Activated T-cell treated with anti-CD3 and anti-CD28 coated beads, Interleukin-2, amount 50 U/mL, for 48 hours (primary cell): ENCODE results near the gene NCKAP1.

ENCODE experiments used
- DNase-seq, 2 experiments: peaks; one replicate each; pipeline ENCODE4 v3.0.0-alpha.2; 2020

NCKAP1 gene

GRCh38 chr2:182949572-182950189 is 88.6 kb downstream of the NCKAP1 start:
- DNase-seq = no peak

DNA sequence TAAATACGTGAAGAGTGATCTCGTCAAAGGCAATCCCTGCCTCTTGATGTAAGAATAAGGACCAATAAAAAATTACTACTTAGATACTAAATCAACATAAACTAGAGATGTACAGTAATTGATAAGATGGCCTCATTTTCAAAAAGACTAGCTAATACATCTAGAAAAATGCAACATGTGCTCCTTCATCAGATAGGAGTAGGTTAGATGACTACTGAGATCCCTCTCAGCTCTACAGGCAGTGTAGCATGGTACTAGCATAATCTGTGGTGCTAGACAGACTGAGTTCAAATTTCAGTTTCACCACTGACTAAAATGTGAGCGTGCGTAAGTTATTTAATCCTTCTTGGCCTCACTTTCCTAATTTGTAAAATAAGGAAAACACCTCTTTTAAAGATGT is 89.2 kb downstream of the NCKAP1 start:
- DNase-seq = no peak

DNA sequence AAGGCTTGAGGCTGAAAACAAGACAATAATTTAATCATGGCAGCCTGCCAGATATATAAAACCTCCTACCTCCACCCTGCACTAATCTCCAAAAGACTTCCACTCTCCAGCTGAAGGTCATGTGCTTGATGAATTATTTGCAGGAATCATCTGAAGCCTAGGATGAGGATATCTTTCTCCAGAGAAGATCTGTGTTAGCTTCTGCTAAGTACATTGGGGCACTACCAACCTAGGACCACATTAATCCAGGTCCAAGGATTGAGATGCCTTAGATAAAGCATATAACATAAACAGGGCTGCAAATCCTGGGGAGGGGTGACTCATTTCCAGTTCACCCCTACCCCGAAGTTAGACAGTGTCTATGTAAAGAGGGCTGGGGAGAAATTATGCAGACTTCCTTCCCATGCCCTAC is 91.3 kb downstream of the NCKAP1 start:
- no peak for DNase-seq

DNA sequence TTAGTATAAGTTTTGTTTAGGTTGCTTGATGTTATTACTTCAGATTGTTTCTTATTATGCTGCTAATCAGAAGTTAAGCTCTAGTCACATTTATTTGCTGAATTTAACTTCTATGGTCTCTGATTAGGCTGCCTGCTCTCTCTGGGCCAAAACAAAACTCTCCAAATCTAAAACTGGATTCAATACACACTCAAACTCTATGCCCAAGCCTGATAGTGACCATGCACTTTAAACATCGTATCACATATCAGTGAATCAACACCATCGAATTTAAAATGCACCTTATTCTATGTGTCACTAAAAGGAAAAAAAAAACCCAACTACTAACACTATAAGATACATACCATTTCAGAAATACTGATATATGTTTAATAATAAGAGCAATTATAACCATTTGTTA is 94.9 kb downstream of the NCKAP1 start:
- DNase-seq = no peak

DNA sequence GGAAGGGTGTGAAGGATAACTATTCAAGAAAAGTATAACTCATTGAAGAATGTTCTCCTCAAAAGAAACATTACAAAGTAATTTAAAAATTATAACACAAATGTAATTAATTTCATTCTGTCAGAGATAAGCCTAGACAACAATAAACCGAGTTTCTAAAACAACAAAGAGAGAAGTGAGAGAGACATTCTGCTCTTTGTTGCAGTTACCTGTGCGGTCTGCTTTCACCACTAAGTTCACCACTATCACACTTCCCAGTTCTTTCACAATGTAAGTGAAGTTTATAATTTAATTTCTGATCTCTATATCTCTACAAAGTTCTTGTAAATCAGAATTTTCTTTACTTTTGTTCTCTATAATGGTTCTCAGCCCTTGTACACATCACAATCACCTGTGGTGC is 95.5 kb downstream of the NCKAP1 start:
- DNase-seq = no peak

DNA sequence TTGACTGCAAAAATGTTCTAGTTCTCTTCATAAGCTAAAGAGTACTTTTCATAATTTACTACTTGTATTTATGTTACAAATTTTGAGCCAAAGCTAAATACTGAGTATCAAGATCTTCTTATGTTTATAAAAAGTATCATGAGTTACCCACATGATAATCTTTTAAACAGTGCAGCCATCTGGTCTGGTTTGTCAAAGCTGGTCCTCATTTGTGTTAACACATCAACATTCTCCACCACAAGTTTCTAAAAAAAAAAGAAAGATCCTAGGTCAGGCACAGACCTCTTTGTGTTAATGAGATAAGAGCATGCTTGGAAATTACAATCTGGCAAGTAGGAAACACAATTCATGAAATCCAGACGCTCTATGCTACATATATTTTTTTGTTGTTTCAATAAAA is 96.3 kb downstream of the NCKAP1 start:
- no peak for DNase-seq

DNA sequence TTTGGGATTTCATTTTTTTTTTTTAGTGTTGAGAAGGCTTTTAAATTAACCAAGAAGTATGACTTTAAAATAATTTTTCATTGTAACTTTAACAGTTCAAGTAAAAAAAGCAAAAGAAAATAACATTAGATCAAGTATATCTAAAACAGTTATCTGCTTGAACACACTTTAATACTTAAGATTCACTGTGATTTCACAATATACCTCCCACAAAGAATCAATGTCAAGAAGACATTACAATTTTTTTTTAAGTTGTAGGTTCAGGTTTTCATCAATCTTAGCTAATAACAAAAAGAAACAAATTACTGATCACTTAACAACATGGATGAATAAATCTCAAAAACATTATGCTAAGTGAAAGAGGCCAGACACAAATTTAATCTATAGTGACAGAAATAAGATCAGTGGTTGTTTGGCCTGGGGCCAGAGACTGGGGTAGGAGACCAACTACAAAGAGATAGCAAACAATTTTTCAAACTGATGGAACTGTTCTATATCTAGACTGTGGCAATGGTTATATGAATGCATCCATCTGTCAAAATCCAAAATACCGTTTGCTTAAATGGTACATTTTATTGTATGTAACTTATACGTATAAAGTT is 97.0 kb downstream of the NCKAP1 start:
- DNase-seq = no peak

- DNase-seq = no peak
These were observed 100.4 kb downstream of the NCKAP1 start for GRCh38 chr2:182937870-182938269.

- no peak for DNase-seq
These were observed 104.6 kb downstream of the NCKAP1 start for GRCh38 chr2:182933629-182934028.

GRCh38 chr2:182929972-182930371 is 108.3 kb downstream of the NCKAP1 start:
- DNase-seq = no peak

- no peak for DNase-seq
These were observed 114.0 kb downstream of the NCKAP1 start for GRCh38 chr2:182924306-182924705.

DNA sequence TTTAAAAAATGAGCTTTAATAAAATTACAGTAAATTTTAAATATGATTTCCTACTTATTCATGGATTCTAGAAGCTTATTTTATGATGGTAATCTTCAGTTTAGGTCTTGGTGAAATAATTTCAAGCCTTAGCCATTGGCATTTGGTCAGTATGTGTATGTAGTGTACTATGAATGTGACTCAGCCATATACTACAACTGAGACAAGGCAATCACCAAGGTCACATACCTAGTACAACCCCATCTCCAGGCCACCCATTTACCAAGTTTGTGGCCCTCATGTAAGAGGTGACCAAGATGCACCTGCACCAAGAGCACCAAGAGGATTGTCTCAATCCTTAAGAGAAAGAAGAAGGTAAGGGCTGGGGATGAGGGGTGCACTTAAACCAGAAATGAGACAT is 117.0 kb downstream of the NCKAP1 start:
- DNase-seq = no peak

DNA sequence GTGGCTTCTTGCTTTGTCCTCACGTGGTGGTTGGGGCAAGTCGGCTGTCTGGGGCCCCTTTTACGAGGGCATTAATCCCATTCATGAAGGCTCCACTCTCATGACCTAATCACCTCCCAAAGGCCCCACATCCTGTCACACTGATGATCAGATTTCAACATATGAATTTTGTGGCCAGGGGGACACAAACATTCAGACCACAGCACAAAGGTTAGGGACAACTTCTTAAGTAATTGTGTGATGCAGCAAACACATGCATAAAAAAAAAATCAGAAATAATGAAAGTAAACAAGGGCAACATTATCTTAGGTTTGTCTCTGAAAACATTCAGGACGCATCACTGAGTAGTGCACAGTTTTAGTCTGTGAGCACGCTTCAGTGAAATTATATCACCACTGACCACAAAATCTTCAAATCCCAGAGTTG is 117.6 kb downstream of the NCKAP1 start:
- DNase-seq = no peak

DNA sequence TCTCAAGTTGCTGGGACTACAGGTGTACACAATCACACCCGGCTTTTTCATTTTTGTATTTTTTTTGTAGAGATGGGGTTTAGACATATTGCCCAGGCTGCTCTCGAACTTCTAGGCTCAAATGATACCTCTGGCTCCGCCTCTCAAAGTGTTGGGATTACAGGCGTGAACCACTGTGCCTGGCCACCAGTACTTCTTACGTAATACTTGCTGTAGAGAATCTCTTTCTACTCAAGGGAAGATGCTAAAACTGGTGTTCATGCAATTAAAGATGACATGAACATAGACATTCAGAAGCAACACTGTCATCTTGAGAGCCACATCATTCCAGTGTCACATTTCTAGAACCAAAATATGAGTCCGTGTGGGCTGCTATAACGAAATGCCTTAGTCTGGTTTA is 118.2 kb downstream of the NCKAP1 start:
- DNase-seq = no peak

- no peak for DNase-seq
These were observed 119.2 kb downstream of the NCKAP1 start for GRCh38 chr2:182918961-182919652.

GRCh38 chr2:182917924-182918323 is 120.3 kb downstream of the NCKAP1 start:
- no peak for DNase-seq

GRCh38 chr2:182916417-182916816 is 121.8 kb downstream of the NCKAP1 start:
- no peak for DNase-seq

DNA sequence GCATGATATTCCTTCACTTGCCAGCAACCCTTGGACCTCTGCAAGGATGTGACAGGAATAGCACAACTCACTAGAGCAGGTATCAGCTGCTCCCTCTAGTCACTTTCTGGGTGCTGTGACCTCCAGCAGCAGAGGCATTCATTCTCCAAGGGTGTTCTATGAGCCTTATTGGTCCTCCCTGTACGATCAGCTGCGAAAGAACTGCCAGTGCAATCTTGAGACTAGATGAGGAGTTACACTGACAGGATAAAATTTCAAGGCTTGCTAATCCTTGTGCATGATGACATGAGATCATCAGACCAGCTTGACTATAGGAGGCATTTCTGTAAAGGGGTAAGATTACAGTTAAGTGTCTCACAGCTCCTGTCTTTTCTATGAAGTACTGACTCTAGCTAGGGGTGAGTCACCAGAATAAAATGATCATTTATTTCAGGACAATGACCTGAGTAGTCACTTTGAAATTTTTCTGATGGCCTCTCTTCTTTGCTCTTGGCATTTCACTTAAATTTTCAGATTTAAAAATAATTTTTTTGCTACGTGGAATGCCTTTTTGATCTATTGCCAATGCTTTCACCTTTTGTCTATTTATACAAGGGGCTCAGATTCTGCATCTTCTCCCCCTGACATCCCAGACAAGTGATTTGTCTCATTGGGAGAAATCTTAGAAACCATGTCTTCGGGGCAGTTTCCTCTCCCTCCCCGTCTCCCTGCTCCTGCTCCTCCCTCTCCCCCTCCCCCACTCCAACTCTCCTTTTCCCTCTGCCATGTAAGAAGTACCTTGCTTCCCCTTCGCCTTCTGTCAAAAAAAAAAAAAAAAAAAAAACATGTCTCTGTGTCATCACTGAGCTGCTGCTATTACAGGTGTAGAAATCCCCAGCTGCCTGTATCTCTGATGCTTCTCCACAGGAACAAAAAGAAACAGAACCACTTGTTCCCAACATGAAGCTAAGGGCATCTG is 122.6 kb downstream of the NCKAP1 start:
- DNase-seq = no peak

GRCh38 chr2:182914852-182915251 is 123.4 kb downstream of the NCKAP1 start:
- no peak for DNase-seq

- no peak for DNase-seq
These were observed 125.2 kb downstream of the NCKAP1 start for GRCh38 chr2:182913064-182913463.

GRCh38 chr2:182912518-182912915 is 125.7 kb downstream of the NCKAP1 start:
- no peak for DNase-seq

- no peak for DNase-seq
These were observed 126.3 kb downstream of the NCKAP1 start for GRCh38 chr2:182911813-182912517.

GRCh38 chr2:182910965-182911364 is 127.3 kb downstream of the NCKAP1 start:
- no peak for DNase-seq
